HG03135 (cell line): ENCODE results near the gene RND2.

Experiments
- ATAC-seq: cut with Tn5 transposase; IDR thresholded peaks from one replicate; pipeline ENCODE4 v1.9.1; 2021; ENCODE audit warnings: mild to moderate bottlenecking, moderate library complexity; ENCODE audit not compliant: unreplicated experiment

Gene RND2

DNA sequence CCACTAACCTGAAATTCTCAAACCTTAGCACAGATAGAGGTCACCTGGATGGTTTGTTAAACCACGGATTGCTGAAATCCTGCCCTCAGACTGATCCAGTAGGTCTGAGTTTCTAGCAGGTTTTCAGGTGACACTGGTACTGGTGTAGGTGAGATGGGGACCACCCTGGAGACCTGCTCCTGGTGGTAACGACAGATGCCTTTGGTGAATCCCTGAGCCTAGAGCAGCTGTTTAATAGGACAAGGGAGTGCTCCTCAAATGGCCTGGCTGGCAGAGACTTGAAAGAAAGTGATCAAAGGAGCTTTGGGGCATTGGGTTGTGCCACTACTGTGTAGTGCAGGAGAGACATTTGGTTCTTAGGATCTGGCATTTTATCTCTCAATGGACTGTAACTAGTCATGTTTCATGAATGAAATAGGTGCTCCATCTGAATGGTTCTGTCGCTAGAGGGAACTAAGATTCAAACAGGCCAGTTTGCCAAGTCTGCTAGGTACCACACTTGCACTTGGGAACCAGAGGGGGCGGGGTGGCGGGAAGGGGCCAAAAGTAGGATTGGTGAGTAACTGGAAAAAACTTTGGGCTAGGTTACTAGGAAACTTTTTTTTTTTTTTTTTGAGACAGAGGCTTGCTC lies 21.4 kb upstream of the RND2 start:
- ATAC-seq = no peak

DNA sequence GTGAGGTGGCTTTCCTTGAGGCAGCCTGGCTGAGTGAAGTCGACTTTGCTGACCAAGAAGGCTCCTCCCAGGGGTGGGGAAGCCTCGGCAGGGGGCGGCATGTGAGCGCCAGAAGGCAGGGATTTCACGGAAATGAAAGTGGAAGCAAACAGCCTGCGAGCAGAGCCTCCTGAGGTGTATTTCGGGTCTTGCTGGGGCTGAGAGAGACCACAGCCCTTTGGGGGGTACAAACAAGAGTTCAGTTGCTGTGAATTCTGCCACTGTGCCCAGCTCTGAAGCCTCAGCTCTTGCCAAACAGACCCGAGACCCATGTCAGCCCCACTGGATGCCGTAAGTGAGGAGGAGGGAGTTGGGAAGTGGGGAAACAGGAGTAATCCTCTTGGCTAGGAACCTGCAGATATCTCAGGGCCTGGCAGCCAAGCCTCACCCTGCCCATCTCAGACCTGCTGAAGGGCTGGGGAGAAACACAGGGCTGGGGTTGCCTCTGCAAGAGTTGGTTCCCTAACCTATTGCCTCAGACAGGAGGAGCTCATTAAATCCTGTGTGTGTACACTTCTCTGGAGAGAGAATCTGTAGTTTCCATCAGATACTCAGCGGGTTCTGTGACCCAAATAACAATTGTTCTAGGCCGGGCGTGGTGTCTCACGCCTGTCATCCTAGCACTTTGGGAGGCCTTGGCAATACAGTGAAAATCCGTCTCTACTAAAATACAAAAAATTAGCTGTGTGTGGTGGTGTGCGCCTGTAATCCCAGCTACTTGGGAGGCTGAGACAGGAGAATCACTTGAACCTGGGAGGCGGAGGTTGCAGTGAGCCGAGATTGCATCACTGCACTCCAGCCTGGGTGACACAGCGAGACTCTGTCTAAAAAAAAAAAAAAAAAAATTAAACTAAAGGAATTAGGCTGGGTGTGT lies 18.1 kb upstream of the RND2 start, which contains the start of gene IFI35:
TSS of gene IFI35 (plus strand) at position 146 of the 913 bp plus-strand sequence. CDS start at position 310, 164 bp downstream.
- ATAC-seq = peak; percentile 81

DNA sequence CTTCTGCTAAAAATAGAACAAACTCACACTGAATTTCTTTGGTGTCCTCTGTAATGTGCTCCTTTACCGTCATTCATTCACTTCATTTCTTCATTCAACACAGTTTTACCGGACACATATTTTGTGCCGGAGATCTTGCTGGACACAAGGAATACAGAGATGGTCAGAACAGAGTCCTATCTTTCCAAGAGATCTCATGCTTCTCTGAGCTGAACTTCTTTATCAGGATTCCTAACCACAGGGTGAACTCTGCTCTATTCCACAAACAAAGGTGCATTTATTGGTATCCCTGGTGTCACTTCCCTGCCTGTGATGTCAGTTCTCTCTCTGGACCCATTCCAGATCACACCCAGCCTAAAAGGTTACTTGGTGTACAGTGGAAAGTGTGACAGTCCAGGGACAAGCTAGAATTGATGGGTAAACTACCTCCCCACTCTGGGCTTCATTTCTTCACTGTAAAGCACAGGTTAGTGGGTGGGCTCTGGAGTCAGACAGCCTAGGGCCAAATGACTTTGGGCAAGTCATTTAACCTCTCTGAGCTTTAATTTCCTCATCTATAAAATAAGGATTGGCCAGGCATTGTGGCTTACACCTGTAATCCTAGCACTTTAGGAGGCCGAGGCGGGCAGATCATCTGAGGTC lies 14.2 kb upstream of the RND2 start:
- no peak for ATAC-seq

DNA sequence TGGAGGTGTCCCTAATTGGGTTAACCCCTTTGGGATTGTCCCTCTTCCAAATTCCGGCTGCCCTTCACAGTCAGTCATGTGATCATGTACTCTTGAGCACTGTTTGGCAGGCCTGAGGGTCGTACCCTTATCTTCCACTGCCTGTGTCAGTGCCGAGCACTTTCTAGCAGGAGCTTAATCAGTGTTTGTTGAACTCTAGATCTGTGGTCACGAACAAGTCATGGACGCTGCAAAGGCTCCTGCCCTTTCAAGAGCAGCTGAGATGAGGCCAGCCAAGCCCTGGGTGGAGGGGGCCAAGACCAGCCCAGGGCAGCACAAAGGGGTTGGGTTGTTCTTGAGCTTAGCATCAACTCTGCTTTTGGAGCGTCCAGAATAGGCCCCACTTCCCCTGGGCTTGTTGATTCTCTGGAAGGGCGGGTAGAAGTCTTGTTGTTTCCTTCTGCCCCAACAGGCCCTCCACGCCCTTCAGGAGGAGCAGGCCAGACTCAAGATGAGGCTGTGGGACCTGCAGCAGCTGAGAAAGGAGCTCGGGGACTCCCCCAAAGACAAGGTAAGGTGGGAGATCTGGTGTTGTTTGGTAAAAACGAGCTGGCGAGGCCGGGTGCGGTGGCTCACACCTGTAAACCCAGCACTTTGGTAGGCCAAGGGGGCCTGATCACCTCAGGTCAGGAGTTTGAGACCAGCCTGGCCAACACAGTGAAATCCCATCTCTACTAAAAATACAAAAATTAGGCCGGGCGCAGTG lies 13.1 kb upstream of the RND2 start:
- ATAC-seq = no peak

DNA sequence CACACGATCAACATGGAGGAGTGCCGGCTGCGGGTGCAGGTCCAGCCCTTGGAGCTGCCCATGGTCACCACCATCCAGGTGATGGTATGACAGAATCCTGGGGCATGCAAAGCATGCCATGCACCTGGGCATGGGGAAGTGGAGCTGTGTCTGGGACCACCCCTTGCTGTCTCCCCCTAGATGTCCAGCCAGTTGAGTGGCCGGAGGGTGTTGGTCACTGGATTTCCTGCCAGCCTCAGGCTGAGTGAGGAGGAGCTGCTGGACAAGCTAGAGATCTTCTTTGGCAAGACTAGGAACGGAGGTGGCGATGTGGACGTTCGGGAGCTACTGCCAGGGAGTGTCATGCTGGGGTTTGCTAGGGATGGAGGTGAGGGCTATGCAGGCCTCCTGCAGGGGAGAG lies 11.7 kb upstream of the RND2 start:
- ATAC-seq = no peak

DNA sequence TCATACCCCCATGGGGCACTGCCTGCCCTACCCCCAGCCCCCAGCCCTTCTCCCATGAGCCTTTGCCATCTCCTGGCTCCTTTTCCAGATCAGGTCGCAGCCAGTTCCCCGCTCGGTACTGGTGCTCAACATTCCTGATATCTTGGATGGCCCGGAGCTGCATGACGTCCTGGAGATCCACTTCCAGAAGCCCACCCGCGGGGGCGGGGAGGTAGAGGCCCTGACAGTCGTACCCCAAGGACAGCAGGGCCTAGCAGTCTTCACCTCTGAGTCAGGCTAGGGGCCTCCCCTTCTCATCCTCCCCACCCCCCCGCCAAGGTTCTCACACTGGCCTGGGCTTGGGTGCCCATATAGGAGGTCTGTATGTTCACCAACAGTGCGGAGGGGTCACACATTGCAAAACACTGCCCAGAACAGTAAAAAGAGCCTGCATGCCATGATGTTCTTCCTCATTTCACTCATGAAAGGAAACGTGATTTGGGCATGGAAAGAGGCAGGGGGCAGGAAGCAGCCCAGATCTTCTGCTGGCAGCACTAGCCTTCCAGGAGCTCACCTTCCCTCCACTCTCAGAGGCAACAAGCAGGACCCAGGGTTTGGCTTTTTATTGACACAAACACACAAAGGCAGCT lies 10.9 kb upstream of the RND2 start:
- ATAC-seq = no peak

DNA sequence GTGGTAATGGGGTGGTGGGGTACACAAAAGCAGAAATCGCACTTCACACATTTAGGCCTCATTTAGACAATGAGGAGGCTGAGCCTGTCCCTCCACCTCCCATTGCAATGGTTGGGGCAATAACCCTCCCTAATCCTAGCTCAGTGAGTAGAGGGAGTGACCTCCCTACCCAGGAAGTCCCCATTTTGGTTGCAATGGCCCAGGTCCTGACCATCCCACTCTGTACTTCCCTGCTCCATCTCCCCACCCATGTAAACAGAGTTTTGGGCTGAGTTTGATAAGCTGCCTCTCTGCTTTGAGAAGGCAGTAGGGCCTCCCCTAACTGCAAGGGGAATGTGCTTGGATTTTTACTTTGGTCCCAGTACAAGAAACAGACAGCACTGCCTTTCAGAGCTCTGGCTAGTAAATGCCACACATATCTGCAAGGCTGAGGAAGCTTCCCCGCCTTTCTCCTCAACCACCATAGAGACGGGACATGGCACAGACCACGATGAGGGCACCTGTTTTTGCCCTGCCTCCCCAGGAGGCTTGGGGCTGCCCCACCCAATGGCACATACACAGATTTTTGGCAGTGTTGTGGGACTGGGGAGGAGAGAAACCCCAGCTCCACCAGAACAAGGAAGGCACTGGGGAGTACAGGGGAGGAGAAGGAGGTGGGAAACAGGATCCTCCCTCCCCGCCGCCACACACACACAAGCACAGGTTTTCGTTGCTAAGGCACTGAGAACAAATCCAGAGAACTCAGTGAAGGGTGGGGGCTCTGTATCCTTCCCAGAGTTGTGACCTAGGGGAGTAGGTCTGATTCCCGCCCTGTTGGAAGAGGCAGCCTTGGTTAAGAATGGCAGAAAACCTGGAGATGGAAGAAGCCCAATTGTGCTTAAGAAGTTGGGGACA lies 10.1 kb upstream of the RND2 start:
- no peak for ATAC-seq

DNA sequence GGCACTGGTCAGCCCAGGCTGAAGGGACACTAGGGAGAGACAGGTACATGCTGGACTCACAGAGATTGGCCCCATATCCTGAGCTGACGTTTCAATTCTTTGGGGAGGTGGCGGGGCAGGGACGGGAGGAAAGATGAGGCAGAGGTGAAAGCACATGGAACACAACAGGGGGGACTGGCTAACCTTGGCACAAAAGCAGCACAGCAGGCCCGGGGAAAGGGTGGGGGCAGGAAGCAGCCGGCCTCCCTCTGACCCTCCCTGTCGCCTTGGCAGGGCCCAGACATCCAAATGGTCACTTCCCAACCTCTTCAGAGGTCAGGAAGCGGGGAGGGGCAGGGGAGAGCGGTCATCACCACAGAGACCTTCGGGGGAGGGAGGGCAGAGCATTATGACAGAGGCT lies 9.5 kb upstream of the RND2 start:
- ATAC-seq = no peak

DNA sequence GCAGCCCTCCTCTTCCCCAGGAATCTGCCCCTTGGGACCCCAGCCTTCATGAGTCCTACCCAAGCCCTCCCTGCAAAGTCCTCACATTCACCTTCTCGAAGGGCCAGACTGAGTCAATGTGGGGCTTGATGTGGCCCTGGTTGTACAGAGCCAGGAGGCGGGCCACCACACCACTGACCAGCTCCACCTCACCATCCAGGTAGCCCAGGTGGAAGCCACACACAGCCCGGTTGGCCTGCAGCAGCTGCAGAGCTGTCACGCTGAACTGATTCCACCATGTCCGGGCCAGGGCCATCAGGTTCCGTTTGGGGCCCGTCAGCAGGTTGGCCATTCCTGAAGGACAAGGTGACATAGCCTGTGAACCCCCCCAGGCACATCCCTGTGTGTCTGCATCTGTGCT lies 8.8 kb upstream of the RND2 start:
- no peak for ATAC-seq

DNA sequence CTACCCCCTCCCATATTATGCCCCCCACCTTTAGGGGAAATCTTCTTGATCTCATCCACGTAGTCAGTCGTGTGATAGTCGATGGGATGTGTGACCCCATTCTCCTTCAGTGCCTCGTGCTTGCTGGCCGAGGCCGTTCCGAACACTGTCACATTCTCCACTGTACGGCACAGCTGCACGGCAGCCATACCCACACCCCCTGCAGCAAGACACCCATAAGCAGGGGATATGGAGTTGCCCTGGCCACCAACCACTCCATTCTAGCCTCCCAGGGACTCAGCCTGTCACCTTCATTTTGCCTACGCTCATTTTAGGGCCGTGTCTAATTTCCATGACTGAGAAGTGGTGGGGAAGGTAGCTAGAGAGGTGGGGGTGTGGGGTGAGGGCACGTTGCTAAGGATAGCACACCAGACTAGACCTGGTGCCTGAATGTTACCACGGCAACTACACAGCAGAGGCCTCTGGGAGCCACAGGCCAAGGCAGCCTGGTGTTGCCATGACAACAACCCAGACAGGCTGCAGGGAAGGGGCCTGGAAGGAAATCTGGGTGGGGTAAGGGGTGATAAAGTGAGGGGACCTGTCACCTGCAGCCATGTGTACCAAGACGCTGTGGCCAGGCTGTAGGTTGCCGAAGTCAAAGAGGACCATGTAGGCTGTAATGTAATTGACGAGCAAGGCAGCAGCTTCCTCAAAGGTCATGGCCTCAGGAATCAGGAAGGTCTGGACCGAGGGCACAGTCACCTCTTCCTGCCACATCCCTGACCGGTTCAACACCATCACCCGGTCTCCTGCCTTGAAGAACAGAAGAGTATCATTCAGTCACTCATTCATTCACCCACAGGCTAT lies 6.8 kb upstream of the RND2 start:
- no peak for ATAC-seq

DNA sequence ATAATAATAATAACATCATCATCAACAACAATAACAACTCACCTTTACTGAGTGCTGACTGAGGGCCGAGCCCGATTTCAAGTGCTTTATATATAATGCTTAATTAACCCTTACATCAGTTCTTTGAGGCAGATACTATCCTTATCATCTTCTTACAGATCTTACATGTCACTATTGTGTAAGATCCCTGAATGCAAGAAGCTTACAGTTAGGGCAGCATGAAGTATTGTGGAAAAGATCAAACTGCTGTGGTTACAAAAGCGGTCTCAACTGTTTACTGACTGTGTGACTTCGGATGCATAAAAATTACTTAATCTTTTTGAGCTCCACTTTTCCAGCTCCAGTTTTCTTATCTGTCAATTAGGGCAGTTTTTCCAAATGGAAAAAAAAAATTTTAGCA lies 6.1 kb upstream of the RND2 start:
- no peak for ATAC-seq

DNA sequence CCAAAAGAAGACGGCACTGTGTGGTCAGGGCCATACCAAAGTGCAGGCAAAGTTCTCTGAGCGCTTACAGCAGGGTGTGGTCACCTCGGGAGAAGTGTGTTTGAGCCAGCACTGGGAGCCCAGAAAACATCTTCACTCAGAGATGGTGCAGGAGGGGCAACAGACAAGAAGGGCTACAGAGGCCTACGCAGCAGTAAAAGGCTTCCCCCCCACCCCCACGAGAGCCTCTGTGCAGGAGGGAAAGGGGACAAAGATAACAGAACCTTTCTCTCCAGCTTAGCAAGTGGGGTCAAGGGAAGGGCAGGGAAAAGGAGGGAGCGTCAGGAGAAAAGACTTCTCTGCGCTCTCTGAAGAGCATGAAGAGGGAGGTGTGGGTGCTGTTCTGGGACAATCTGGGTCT lies 5.6 kb upstream of the RND2 start:
- no peak for ATAC-seq

DNA sequence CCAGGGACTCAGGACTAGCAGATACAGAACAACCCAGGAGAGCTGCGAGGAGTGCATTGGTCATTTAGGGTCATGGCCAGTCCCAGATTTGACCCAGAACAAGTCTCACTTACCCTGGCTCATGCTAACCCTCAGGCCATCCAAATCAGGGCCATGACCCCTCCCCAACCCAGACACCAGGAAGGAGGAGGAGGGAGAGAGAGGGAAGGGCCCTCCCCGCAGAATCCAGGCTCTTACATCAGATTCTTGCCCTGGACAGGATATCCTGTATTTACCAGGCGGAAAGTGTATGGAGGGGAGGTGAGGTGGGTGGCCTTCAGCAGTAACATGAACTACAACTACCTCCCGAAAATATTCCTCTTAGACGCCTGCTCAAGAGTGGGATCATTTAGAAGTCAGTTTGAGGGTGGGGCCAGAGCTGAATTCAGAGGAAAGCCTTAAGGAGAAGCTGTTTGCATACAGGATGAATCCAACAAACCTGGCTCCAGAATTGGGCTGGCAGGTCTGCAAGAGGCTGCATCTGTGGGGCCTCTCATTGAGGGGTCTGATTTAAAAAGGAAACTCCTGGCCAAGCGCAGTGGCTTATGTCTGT lies 4.9 kb upstream of the RND2 start:
- ATAC-seq = no peak

DNA sequence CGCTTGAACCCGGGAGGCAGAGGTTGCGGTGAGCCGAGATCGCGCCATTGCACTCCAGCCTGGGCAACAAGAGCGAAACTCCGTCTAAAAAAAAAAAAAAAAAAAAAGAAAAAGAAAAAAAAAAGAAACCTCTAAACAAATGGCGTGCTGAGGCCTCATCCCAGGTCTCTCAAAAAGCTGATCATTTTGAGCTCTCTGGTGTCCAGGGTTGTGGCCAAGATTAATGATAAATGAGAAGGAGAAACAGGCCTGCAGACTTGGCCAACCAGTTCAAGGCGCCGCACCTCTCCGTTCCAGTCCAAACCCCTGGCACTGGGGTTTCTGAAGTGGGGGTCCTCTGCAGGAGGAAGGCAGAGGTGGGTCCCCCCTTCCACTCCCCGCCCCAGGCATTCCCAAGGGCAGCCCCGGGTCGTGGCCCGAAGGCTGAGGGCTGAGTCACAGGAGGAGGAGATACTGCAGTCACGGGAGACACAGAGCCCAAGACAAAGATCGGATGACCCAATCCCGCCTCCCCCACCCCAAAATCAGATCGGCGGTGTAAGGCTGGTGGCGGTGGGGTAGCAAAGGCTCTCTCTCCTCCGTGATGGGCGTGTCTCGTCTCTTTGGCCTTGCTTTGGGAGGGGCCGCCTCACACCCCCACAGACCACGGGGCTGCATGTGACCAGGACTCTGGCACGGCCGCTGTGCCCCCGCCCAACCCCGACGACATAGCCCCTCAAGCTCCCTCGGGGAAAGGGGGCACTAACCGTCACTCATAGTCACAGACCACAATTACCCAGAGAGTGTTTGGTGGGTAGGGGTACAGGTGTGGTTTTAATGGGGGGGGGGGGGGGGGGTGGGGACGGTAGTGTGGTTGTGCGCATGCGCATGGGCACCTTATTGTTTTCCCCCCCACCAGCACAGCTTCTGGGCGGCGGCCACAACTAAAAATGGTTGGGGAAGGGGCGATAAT lies 4.0 kb upstream of the RND2 start:
- no peak for ATAC-seq

DNA sequence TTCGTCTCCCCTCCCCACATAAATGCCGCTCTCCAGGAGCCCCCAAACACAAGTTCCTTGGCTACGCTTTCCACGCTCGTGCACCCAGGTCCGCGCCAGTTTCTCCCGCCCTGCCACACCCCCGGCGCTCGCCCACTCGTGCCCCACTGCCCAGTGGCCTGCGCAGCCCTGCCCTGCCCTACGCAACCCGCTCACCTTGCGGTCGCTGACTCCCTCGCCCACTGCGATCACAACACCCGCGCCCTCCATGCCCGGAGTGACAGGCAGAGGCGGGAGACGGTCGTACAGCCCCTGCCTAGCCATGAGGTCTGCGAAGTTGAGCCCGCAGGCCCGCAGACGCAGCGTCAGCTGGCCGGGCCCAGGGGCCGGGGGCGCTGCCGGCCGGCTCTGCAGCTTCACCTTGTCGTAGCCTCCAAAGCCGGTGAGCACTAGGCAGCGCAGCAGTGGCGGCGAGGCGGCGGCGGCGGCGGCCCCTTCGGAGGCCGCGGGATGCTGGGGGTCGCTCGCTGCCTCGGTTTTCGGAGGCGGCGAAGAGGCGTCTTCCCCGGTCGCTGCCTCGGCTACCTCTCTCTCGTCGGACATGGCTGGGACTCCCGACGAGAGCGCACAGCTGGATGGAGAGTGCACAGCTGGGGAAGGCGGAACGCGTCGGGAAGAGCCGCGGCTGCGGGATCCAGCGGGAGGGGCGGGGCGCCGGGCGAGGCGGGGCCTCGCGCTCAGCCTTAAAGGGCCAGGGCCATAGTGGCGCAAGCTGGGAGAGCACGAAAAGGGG lies 3.1 kb upstream of the RND2 start, which contains the start of gene VAT1:
TSS of gene VAT1 (minus strand) at position 645 of the 772 bp plus-strand sequence. CDS start at position 582, 63 bp downstream.
- ATAC-seq = no peak

DNA sequence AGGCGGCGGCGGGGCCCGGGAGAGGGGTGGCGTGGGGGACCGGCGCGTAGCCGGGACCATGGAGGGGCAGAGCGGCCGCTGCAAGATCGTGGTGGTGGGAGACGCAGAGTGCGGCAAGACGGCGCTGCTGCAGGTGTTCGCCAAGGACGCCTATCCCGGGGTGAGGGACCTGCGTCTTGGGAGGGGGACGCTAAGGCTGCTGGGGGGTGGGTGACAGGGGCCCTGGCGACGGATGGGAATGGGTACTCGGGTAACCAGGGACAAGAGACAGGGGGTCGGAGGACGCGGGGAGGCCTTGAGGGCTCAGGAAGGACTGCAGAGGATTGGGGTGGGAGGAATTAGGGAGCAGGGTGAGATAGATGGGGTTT lies 243 bp downstream of the RND2 start:
- no peak for ATAC-seq
